SHP77 treated with DMSO at 0.1 percent for 48 hours (cell line): ENCODE results near the gene RASSF4.

Experiments
- DNase-seq: peaks from one replicate; lab custom pipeline; 2025; lab: John Stamatoyannopoulos, UW

Gene RASSF4

DNA sequence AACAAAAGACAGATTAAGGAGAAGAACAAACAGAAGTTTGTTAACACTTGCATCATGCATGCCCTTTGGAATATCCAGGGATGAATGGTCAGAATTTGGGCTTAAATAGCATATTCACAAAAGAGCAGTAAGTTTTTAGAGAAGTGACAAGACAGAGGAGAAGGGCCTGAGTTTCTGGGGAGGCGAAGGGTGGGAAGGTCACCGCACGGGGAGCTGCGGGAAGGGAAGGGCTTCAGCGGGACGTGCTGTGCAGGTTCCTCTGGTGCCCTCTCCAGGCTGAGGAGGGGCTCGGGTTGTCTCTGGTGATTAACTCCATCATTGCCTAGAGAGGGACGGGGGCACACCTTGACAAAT is 30.7 kb downstream of the RASSF4 start:
- DNase-seq = no peak

DNA sequence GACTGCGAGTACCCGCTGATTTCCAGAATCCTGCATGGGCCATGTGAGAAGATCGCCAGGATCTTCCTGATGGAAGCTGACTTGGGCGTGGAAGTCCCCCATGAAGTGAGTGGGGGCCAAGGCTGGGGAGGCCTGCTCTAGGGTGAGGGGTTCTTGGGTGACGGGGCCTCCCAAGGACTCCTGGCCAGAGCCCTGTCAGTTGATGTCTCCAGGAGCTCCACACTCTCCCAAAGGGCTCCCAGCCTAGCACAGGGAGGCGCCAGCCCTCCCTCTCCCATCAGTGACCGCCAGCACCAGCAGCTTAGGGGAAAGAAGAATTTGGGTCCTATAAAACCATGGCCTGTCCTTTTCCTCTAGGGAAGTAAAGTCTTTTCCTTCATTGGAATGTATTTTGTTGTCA is 31.4 kb downstream of the RASSF4 start:
- DNase-seq = no peak

DNA sequence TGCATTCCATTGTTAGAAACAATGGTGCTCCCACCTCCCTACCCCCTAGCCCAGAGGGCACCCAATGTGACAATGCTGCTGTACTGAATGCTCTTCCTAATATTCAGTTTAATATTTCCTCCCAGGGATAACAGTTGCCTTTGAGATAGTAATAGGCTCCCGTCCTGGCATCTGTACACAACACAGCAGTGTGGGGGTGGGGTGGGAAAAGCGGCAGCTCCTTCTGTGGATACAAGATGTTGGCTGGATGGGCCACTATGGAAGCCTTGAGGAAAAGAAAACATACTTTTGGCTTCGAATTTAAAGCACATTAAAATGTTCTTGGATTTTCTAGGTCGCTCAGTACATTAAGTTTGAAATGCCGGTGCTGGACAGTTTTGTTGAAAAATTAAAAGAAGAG is 32.0 kb downstream of the RASSF4 start:
- no peak for DNase-seq

DNA sequence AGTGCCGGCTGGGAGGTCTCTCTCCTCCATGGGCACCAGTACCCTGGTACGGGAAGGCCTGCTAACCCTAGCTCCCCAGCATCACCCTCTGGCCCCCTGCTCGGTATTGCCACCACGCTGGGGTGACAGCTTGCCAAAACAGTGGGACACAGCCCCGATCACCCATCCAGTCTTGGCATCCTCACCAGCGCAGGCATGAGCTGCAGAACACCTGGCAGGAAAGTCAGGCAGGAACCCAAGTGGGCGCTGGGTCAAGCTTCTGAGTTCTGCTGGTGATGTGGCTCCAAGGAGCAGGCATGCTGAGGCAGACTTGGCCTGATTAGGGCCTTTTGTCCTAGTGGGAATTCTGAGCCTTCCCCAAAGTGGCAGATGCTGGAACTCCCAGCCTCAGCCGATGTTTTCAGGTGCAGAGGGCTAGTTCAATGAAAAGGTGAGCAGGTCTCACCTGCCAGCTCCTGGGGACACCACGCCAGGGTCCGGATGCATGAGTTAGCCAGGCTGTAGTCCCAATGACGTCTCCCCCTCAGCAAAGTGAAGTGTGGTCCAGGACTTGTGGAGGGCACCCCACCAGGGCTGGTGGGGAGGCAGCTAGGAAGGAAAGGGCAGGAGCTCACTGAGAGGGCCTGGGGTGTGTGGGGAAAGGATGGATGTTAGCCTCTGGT is 32.6 kb downstream of the RASSF4 start:
- no peak for DNase-seq

DNA sequence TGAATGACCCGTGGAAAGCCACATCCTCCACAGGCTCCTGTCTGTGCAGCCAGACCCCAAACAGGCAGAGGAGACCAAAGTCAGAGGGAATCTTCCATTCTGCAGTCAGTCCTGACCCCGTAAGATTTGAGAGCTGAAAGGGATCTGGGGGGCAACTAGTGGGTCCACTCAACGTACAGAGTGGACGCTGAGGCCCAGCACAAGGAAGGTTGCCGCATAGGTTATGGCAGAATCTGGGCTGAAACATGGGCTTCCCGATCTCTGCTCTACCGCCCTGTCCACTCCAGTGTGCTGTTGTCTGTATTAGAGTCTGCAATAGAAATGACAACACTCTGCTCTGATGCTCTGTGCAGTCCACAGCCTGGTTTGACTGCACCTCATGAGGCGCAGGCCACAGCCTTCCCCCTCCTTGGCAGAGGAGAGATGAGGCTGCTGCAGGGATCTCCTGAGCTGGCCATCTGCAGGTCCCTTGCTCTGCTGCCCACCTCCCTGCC is 33.2 kb downstream of the RASSF4 start:
- no peak for DNase-seq

DNA sequence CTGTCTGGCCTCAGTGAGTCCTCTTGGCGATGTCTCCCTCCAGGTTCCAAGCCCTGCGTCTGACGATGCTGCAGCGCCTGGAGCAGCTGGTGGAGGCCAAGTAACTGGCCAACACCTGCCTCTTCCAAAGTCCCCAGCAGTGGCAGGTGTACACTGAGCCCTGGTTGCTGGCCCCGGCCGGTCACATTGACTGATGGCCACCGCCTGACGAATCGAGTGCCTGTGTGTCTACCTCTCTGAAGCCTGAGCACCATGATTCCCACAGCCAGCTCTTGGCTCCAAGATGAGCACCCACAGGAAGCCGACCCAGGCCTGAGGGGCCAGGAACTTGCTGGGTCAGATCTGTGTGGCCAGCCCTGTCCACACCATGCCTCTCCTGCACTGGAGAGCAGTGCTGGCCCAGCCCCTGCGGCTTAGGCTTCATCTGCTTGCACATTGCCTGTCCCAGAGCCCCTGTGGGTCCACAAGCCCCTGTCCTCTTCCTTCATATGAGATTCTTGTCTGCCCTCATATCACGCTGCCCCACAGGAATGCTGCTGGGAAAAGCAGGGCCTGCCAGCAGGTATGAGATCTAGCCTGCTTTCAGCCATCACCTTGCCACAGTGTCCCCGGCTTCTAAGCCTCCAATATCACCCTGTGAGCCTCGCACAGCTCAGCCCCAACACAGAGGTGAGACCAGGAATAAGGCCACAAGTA is 33.8 kb downstream of the RASSF4 start:
- no peak for DNase-seq

DNA sequence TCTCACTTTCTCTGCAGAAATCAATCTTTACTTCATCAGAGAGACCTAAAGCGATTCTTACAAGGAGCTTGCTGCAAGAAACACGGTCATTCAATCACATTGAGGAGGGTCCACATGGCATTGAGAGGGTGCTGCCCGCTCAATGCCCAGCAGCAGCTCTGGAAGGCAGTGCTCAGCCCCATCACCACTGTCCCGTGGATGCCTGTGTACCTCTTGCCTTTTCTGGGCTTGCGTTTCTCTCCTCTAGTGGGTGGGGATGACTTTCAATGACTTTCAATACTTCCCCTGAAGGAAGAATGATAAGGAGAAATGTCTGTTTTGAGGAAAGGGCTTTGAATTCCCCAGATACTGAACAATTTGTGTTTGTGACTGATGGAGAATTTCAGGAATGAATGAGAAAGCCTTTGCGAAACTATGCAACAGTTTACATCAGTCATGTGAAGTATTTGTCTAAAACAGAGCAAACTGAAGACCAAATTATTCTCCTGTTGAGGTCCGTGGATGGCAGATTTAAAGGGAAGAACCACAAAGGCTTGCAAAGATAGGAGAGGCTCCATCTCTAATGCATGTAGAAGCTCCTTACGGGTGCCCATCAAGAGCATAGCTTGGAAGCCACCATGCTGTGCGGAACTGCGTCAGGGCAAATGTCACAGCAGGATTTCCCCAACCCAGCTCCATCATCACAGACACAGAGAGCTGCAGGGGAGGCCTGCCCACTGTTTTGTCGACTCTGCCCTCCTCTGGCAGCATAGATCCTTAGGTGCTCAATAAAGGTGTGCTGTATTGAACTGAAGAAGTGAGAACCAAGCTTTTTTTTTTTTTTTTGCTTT is 34.5 kb downstream of the RASSF4 start:
- no peak for DNase-seq

DNA sequence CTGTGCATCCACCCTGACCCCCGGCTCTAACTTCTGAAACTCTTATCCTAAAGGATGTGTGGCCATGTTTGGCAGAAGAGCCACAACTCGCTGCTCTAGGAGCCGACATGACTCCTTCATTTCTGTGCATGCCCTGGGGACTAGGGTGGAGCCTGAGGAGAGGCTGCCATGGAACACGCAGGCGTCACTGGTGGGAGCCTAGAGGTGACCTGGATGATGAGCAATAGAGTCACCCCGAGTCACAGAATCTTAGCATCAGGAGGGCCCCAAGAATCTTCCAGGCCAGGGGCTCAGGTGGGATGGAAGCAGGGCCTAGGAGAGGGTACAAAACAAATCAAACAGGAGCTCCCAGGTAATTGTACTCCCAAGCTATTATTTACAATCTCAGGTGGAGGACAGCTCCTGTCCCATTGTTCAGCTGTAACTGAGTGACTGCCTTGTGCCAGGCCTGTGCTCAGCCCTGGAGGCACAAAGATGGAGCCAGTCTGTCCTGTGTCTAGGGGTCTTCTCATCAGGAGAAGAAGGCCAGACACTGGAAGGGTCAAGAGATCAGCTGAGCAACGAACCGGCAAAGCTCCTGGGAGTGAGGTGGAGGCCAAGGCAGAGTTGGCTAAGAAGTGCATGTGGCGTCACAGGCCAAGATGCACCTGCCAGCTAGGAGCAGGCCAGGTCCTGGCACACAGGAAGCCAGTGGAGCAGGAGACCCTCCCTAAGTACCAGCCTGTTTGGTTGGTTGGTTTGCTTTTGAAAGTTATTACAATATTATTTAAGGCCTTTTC is 35.3 kb downstream of the RASSF4 start:
- no peak for DNase-seq

DNA sequence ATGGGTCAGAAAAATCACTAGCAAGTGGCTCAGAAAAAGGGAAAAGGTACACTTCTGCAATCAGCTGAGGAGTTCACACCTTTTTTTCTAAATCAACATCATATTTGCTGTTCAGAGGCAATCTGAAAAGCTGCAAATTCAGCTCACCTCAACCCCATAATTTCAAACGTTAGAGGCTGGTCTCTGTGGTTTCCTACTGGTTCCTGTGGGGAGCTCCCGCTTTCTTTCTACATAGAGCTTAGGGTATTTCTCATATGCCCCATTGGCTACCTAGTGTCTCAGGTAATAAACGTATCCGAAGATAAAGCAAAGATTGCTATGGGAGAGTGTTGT is 35.9 kb downstream of the RASSF4 start:
- DNase-seq = no peak

DNA sequence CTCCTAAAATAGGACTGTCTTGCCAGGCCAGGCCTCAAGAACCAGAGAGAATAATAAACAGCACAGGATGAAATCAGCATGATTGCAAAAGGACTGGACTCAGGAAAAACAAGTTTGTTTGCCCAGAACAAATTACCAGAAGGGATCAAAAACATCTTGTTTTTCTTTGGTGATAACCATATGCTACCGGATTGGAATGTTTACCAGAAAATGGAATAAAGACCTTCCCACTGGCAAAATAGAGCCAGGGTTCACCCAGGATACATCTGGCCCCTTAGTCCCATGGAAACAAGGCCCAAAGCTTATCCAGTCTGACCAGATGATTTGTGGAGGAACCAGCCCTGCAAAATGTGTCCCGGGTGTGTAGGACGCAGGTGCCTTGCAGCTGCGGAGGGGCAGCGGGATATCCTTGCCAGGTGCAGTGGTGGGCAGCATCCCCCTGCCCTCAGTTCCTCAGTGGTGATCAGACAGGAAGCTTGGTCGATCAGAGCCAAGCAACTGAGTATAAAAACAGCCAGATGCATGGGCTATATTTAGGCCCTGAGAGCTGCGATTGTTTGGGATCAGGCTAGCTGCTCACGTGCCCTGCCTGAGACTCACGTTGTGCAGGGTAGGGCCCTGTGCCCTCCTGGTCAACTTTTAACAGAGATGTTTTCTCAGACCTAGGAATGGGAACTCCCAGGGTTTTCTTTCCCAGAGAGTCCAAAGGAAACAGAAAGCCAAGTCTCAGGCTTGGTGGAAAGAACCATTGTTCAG is 36.5 kb downstream of the RASSF4 start:
- DNase-seq = no peak

DNA sequence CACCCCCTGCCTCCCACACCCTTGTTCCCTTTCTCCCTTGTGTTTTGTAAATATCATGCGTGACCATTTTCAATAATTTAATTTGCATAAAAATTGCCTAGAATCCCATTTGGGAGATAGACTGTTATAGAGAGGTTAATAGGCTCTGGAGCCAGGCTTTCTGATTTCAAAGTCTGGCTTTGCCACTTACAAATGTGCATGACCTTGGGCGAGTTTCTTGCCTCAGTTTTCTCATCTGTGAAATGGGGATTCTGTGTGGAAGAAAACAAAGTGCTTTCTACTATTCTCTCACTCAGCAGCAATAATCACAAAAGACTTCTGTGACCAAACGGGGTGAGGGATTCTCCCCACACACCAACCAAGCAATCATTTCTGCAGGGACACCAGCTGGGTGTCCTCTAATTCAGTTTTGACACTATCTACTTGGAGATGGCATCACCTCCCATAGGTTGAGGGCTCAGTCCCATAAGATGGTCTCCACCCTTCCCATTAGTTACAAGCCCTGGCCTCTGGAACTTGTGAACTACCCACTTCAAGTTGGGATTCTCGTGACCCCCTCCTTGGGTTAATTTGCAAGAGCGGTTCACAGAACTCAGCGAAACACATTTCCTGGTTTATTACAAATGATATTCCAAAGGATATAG is 37.6 kb downstream of the RASSF4 start:
- no peak for DNase-seq

DNA sequence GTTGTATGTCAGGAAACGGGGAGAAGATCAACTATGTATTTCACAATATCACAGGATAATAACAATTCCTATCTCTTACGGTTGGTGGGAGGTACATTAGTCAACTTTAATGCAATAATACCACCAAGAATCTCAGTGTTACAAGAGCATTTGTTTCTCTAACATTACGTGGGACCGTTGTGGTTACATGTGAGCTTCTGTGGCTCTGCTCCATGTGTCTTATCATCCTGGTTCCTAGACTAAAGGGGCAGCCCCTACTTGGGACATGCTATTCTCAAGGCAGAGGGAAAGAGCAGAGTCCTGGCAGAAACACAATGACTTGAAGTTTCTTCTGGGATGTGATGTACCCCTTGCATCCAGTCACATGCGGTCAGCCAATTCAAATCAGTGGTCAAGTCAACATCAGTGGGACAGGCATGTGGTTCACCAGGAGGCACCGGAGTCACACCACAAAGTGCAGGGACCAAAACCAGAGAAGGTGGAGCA is 38.6 kb downstream of the RASSF4 start:
- no peak for DNase-seq

DNA sequence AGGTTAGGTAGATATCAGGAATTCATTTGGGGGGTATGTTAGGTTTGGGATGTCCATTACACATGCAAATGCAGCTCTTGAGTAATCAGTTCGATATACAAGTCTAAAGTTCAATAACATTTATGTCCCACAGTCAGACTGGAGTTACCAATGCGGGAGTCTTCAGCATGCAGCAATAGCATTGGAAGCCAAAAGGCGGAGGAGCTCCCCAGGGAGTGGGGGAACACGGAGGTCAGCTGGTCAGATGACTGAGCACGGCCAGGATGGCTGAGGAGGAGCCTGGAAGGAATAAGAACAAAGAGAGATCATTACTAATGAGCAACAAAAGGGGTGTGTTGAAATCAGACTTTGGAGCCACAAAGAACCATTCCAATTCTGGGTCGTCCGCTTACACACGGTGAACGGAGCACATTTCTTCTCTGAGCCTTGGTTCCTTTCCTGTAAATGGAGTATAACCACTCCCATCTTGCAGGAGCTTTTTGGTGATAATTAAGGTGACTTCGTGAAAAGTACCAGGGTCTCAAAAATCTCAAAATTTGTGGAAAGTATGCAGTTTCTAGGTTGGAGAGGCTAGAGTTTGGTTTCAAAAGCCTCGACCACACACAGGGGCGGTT is 40.6 kb downstream of the RASSF4 start:
- no peak for DNase-seq

DNA sequence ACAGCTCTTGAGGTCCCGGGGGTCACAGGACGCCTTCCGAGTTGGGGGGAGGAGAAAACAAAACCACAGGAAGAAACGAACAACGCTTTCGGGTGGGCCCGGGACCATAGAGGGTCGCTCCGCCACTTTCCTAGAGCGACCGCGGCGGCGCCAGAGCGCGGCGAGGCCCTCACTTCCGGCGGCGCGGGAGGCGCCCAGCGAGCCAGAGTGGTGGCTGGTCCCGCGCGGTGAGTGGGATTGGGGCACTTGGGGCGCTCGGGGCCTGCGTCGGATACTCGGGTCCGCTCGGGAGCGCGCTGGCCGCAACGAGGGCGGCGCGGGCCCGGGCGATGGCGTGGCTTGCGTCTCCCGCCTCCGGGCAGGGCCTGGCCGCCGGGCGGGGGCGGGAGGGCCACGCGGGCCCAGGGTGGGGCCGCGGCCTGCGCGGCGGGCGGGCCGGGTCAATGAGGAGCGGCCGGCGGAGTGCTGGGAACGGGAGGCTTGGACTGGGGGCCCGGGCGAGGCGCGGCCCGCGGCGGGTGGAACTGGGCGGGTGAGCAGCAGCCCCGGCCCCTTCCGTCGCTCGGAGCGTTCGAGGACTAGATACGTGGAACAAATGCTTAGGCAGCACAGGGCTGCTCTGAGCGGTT is 41.3 kb downstream of the RASSF4 start, which contains the start of gene ZNF22:
Gene ZNF22 (plus strand): TSS at position 172 of the 629 bp plus-strand sequence. CDS start 2,446 bp downstream, outside the sequence.
- DNase-seq = no peak

DNA sequence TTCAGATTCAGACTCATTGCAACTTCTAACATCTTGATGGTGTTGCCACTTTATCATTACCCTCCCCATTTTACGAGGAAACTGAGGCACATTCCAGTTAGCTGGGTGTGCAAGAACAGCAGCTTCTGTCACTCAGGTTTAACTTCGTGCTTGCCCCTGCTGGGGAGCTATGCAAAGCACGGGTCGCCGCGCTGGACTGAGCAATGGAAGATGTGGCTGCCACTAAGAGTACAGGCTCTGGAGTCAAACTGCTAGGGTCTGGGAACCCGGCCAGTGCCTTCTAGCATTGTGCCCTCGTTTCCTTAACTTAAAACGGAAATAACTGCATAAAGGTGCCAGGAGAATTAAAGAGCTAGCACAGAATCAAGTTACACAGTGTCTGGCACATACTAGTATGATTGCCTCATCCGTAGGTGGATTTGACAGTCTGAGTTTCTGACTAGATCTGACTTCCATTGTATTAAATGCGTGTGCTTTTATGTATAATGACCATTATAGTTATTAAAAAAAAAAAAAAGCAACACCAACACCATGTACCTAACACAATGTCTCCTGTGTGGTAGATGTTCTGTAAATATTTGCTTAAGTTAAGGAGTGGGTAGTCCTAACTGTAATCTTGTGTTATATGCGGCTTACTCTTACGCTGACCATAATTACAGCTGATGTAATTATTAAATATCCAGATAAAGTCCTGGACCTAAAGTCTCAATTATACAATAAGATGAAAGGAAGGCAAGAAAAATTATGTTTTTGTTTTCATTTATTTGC is 42.0 kb downstream of the RASSF4 start:
- DNase-seq = no peak

DNA sequence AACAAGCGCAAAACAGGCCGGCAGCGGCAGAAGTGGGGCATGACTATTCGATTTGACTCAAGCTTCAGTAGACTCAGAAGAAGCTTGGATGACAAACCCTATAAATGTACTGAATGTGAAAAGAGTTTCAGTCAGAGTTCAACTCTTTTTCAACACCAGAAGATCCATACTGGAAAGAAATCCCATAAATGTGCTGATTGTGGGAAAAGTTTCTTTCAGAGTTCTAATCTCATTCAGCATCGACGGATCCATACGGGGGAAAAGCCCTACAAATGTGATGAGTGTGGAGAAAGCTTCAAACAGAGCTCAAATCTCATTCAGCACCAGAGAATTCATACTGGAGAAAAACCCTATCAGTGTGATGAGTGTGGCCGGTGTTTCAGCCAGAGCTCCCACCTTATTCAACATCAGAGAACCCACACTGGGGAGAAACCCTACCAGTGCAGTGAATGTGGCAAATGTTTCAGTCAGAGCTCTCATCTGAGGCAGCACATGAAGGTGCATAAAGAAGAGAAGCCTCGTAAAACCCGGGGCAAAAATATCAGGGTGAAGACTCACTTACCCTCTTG is 43.9 kb downstream of the RASSF4 start:
- no peak for DNase-seq

DNA sequence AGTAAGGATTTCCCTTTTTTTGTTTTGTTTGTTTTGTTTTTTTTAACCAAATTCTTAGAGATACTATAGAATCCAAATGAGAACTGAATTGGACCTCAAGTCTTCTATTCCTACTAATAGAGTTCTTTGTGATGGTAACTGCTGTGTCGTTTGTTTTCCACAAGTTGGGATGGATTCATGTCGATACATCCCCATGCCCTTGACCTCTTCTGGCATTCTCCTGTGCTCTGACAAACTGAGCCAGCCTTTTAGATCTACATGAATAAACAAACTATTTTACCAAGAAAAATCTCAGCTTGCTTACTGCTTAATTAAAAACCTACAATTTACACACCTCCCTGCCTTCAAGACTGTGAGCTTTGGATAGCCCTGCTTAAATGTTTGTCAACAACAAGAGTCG is 45.1 kb downstream of the RASSF4 start:
- DNase-seq = no peak

DNA sequence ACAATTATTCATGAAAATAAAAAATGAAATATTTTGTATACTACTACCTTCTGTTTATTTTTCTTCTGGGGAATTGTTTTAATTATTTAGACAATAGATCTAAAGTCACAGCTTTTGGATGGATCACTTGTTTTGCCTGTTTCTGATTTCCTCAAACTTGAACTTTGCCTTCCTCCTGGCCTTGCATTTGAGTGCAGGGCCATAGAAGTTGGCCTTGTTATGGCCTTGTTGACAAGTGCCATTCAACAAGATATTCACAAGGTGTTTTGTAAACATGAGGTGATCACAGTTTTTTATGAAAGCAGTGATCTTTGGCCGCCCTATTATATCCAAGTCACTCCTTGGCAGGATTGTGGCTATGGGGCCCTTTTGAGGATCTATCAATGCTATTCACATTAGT is 45.7 kb downstream of the RASSF4 start:
- DNase-seq = no peak
